ENCODE measurements around the gene RASSF7.

Gene RASSF7

DNA sequence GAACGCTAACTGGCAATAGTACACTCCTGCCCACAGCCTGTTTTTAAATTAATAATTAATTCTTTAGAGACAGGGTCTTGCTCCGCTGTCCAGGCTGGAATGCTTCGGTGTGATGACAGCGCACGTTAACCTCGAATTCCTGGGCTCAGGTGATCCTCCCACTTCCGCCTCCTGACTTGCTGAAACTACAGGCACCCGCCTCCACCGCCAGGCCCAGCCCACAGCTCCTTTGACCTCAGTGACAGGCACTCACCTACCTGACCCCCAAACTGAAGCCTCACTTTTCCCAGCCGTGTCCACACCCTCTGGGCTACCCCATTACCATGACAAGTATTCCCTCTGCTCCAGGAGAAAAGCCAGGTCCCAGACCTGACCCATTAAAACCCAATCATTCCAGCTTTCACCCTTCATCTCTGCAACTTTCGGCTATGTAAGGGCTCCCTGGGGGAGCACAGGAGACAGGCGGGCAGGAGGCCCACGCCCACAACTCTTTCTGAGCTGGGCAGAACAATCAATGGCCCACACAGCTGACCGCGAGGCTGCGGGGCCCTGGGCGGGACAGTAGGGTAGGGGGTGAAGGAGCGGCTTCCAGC lies 962 bp upstream of the RASSF7 start:
- TF ChIP-seq, protein P1, sequence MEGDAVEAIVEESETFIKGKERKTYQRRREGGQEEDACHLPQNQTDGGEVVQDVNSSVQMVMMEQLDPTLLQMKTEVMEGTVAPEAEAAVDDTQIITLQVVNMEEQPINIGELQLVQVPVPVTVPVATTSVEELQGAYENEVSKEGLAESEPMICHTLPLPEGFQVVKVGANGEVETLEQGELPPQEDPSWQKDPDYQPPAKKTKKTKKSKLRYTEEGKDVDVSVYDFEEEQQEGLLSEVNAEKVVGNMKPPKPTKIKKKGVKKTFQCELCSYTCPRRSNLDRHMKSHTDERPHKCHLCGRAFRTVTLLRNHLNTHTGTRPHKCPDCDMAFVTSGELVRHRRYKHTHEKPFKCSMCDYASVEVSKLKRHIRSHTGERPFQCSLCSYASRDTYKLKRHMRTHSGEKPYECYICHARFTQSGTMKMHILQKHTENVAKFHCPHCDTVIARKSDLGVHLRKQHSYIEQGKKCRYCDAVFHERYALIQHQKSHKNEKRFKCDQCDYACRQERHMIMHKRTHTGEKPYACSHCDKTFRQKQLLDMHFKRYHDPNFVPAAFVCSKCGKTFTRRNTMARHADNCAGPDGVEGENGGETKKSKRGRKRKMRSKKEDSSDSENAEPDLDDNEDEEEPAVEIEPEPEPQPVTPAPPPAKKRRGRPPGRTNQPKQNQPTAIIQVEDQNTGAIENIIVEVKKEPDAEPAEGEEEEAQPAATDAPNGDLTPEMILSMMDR (IDR thresholded peaks at IDR 0.05; ENCODE audit: extremely low read depth, missing control alignments): no peak
- DNase-seq (ENCODE audit: low spot score): no peak

DNA sequence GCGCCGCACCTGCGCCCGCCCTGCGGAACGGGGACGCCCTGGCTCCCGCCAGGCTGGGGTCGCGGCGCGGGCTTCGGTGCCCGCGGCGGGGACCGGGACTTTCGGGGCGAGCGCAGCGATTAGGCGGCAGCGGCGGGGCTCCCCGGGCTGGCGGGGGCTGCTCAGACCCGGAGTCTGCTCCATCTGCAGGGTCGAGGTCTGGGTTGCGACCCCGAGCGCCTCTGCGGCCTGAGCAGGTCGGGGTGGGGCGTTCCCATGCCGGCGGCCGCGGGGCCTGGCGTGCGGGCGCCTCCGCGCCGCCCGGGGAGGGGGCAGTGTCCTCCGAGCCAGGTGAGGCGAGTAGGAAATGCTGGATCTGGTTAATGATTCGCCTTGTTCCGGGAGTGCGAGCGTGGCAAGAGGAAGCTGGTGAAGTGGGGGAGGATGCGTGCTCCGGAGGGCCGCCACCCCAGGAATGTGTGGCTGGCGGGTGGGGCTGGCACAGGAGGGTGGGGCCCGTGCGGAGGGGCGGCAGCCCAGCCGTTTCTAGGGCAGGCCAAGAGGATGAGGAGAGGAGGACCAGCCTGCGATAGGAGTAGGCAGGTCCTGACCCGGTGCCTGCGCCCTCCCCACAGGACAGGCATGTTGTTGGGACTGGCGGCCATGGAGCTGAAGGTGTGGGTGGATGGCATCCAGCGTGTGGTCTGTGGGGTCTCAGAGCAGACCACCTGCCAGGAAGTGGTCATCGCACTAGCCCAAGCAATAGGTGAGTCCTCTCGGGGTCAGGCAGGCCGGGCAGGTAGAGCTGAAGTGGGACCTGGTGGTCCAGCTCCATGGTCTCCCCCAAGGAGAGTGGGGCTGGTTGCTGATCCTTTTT lies 606 bp downstream of the RASSF7 start:
- DNase-seq (ENCODE audit: low spot score): peak; percentile 42
- TF ChIP-seq, protein P1 (IDR thresholded peaks at IDR 0.05; ENCODE audit: extremely low read depth, missing control alignments): no peak

DNA sequence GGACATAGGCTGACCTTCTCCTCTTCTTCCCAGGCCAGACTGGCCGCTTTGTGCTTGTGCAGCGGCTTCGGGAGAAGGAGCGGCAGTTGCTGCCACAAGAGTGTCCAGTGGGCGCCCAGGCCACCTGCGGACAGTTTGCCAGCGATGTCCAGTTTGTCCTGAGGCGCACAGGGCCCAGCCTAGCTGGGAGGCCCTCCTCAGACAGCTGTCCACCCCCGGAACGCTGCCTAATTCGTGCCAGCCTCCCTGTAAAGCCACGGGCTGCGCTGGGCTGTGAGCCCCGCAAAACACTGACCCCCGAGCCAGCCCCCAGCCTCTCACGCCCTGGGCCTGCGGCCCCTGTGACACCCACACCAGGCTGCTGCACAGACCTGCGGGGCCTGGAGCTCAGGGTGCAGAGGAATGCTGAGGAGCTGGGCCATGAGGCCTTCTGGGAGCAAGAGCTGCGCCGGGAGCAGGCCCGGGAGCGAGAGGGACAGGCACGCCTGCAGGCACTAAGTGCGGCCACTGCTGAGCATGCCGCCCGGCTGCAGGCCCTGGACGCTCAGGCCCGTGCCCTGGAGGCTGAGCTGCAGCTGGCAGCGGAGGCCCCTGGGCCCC lies 1.4 kb downstream of the RASSF7 start:
- DNase-seq (ENCODE audit: low spot score): no peak
- TF ChIP-seq, protein P1 (IDR thresholded peaks at IDR 0.05; ENCODE audit: extremely low read depth, missing control alignments): no peak

DNA sequence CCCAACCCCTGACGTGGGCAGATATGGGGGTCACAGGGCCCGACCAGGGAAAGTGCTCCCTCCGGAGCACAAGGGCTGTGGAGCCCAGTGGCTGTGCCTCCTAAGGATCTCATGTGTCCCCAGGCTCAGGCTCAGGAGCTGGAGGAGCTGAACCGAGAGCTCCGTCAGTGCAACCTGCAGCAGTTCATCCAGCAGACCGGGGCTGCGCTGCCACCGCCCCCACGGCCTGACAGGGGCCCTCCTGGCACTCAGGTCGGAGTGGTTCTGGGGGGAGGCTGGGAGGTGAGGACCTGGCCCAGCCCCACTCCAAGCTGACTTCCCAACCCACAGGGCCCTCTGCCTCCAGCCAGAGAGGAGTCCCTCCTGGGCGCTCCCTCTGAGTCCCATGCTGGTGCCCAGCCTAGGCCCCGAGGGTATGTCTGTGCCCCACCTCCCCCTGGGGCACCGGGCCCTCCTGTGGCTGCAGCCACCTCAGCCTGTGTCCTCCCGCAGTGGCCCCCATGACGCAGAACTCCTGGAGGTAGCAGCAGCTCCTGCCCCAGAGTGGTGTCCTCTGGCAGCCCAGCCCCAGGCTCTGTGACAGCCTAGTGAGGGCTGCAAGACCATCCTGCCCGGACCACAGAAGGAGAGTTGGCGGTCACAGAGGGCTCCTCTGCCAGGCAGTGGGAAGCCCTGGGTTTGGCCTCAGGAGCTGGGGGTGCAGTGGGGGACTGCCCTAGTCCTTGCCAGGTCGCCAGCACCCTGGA lies 2.5 kb downstream of the RASSF7 start:
- TF ChIP-seq, protein P1 (IDR thresholded peaks at IDR 0.05; ENCODE audit: extremely low read depth, missing control alignments): no peak
- DNase-seq (ENCODE audit: low spot score): no peak

DNA sequence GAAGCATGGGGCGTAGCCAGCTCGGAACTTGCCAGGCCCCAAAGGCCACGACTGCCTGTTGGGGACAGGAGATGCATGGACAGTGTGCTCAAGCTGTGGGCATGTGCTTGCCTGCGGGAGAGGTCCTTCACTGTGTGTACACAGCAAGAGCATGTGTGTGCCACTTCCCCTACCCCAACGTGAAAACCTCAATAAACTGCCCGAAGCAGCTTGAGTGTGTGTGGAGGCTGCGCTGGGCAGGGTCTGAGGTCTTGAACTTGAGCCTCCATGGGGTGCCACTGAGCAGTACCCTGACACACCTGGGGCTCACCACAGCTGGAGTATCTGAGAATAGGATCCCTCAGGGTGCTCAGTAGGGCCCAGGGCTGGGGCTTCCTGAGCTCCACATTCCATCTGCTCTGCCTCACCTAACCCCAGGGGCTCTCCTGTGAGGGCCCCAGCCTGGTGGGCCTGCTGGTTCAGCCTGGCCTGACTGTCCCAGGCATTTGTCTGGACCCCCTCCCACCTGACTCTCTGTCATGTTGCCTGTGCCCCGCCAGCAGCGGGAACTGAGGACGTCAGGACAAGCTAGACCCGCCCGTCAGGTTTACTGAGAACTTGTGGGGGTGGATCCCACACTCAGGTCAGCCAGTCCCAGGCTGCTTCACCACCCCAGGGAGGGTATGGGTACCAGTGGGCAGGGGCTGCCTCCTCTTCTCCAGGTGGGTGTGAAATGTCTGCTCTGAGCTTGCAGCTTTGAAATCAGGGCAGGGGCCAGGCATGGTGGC lies 3.2 kb downstream of the RASSF7 start:
- TF ChIP-seq, protein P1 (IDR thresholded peaks at IDR 0.05; ENCODE audit: extremely low read depth, missing control alignments): no peak
- no peak for DNase-seq (ENCODE audit: low spot score)

DNA sequence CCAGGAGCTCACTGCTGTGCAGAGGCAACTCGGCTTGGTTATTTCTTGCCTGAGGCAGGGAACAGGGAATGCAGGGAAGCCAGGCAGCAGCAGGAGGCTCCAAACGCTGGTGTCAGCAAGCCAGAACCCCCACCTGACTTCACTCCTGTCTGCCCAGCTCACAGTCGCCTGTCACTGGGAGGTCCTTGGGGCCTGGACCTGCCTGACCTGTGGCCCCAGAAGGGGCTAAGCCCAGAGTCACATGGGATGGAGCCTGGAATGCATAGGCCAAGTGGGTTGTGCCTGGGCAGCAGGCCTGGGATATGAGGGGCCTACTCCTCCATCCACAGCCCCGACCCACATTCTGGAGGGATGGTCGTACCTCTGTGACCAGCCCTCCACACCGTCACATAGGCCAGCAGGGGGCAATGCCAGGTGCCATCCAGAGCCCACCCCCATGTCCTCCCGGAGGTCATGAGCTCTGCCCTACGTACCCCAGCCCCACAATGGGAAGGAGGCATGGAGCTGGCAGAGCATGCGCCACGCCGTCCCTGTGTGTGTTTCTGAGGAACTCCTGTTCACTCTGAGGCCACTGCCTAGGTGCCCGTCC lies 5.2 kb downstream of the RASSF7 start:
- TF ChIP-seq, protein P1 (IDR thresholded peaks at IDR 0.05; ENCODE audit: extremely low read depth, missing control alignments): no peak
- DNase-seq (ENCODE audit: low spot score): no peak

Data from GM20000 (cell line).